ENCODE measurements around the gene UQCC2. TPM values are rescaled to one million over a fixed set of nuclear protein-coding genes. Genes with fewer than 3 reads are reported as not detected.

Gene UQCC2
- total and polyA plus RNA-seq, 2 of the 8 experiments (the other 6 are each of a cell fraction or from before 2014, with no cell fraction given) = 52.1 to 104 TPM

- TF ChIP-seq ATF2 (IDR thresholded peaks at IDR 0.05; ENCODE audit: low read length) = no peak
- TF ChIP-seq TEAD4 (IDR thresholded peaks at IDR 0.05; ENCODE audit: low read depth, low read length) = no peak
- no peak for TF ChIP-seq CREB1 (IDR thresholded peaks at IDR 0.05)
- TF ChIP-seq HDAC6 (IDR thresholded peaks at IDR 0.05; ENCODE audit: low read depth, low read length) = no peak
These were observed 28.1 kb upstream of the UQCC2 start (continued) for GRCh38 chr6:33739571-33739970.
